ENCODE results near the gene PRRT4. TPM values are rescaled to one million over a fixed set of nuclear protein-coding genes. Genes with fewer than 3 reads are reported as not detected.

Gene PRRT4
- total RNA-seq, 1 donor: 0.27 TPM

DNA sequence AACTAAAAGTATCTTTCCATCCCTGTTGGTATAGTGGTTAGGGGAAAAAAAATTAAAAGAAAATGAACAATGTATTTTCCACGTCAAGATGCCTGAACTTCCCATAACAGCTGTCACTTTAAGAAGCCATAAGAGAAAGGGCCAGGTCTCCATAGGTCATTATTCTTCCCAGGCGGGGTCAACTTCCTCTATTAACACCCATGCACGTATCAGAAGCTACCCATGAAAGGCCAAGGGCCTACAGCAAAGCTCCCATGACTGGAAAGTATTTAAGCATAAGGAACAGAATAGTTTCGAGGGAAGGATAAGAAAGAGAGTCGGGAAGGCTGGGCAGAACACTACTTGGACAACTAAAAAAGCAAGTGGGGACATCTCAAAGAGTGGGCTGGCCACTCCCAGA, 57.8 kb downstream of the PRRT4 start:
- DNase-seq (ENCODE audit: low read depth in 2 of 3, low spot score in 2 of 3): no peak

- DNase-seq (ENCODE audit: low read depth in 2 of 3, low spot score in 2 of 3): no peak
These were observed 58.4 kb downstream of the PRRT4 start for GRCh38 chr7:128303133-128303532.

DNA sequence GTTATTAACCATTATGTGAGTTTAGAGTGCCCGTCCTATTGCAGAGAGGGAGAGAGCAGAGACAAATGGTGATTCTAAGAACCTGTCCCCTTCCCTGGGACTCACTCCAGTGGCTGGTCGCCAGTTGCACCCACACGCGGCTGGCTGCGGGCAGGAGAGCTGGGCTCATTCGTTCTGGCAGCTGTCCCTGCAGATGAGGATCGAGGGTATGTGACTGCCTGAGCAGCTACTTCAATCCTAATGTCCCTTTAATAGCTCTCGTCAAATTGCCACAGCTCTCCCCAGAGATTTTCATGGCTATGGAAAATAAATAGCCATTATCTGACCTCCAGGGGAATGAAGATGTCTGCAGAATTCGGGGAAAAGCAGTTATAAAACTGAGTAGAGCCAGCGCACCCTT, 59.4 kb downstream of the PRRT4 start:
- no peak for DNase-seq (ENCODE audit: low read depth in 2 of 3, low spot score in 2 of 3)

Small RNA genes within 50 kb of the gene (small RNA-seq; reads per million reads assigned to genes)
- gene RNU7-27P: not detected

Other genes with a start within 250 kb of the PRRT4 start
- gene LEP, start 120.4 kb downstream of the PRRT4 start, total RNA-seq: under 0.01 TPM
- gene RBM28, start 17.8 kb downstream of the PRRT4 start, total RNA-seq: 6.5 TPM
- gene IMPDH1, start 48.3 kb upstream of the PRRT4 start, total RNA-seq: 57.9 TPM
- gene HILPDA, start 94.2 kb upstream of the PRRT4 start, total RNA-seq: 7.5 TPM
- gene METTL2B, start 115.1 kb upstream of the PRRT4 start, total RNA-seq: 13.5 TPM

Data from hematopoietic multipotent progenitor cell (in vitro differentiated cells).